ENCODE data around the gene UPF2. TPM values are rescaled to one million over a fixed set of nuclear protein-coding genes. Genes with fewer than 3 reads are reported as not detected.

The UPF2 gene
- total RNA-seq, 4 donors from 2014 or later = 23.7 to 27.3 (median 24.7) TPM

DNA sequence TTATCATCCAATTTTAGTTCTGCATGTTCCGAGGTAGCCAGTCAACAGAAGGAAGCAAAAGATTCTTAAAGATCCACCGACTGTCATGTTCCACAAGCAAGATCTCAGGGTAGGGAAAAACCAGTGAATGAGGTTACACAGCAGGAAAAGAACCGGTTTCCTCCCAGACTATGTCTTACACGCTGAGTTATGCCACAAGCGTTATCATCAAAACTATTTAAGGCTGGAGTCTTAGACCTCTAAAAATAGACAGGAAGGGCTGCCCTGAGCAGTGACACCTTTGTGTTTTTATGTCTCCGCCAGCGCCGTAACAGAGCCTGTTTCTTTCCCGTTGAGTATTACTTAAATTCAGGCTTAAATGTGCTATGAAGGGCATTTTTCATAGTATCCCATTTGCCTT is 171.1 kb downstream of the UPF2 start:
- WGBS, 2 donors = 66 to 69% methylated on average over 9 of the region's 9 CpGs
- DNase-seq (ENCODE audit: low spot score in 2 of 2) = no peak
- H3K4me3 ChIP-seq = no peak overlapping the region
- peak overlapping the region in 2 of 4 donors; percentile 7 to 20 for H3K27ac ChIP-seq
- TF ChIP-seq POLR2A (IDR thresholded peaks at IDR 0.05) (no peak), EP300 (IDR thresholded peaks at IDR 0.05) (no peak), CTCF (IDR thresholded peaks at IDR 0.05) (no peak)
- no peaks in the 10 kb centered on the region for H3K9me3 ChIP-seq
- peaks cover 0 to 36% (median 0%) of the 10 kb centered on the region in 3 donors for H3K36me3 ChIP-seq
- H3K27me3 ChIP-seq = no peaks in the 10 kb centered on the region
- peaks cover 0 to 43% (median 25%) of the 10 kb centered on the region in 4 donors for H3K4me1 ChIP-seq

- Histone ChIP-seq H3K4me1 (peaks cover 0 to 41% (median 21%) of the 10 kb centered on the region in 4 donors), H3K9me3 (no peaks in the 10 kb centered on the region), H3K27me3 (no peaks in the 10 kb centered on the region), H3K27ac (peak overlapping the region in 2 of 4 donors; percentile 7 to 62), H3K4me3 (no peak overlapping the region), H3K36me3 (peaks cover 0 to 41% (median 0%) of the 10 kb centered on the region in 3 donors)
- TF ChIP-seq EP300 (IDR thresholded peaks at IDR 0.05) (no peak), POLR2A (IDR thresholded peaks at IDR 0.05) (no peak), CTCF (IDR thresholded peaks at IDR 0.05) (no peak)
- DNase-seq (ENCODE audit: low spot score in 2 of 2) = no peak
- WGBS, 2 donors = 82 to 85% methylated on average over 7 of the region's 7 CpGs
Observed at GRCh38 chr10:11870900-11871400, 171.7 kb downstream of the UPF2 start.

DNA sequence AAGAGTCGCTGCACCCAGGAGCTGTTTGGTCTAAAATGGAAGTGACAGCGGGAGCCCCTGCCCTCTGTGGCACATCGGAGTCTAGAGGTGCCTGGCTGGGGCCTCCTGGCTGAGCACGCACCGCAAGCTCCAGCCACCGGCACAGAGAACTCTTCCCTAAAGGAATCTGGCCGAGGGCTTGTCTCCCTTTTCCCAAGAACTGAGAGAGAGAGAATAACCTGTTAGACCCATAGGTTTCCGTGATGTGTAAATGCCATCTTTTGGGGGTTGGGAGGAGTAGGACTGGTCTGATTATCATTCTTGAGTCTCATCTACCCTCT is 172.2 kb downstream of the UPF2 start:
- WGBS, 2 donors = 80 to 86% methylated on average over 6 to 8 of the region's 8 CpGs
- H3K4me3 ChIP-seq = no peak overlapping the region
- TF ChIP-seq EP300 (IDR thresholded peaks at IDR 0.05) (no peak), POLR2A (IDR thresholded peaks at IDR 0.05) (no peak), CTCF (IDR thresholded peaks at IDR 0.05) (no peak)
- H3K27ac ChIP-seq = peak overlapping the region in 1 of 4 donors; percentile 62
- peaks cover 0 to 41% (median 0%) of the 10 kb centered on the region in 3 donors for H3K36me3 ChIP-seq
- H3K27me3 ChIP-seq = no peaks in the 10 kb centered on the region
- H3K4me1 ChIP-seq = peaks cover 0 to 35% (median 16%) of the 10 kb centered on the region in 4 donors
- no peak for DNase-seq (ENCODE audit: low spot score in 2 of 2)
- no peaks in the 10 kb centered on the region for H3K9me3 ChIP-seq

Small RNA genes within 50 kb of the gene (small RNA-seq; reads per million reads assigned to genes)
- gene RNU6-1095P = not detected

Other genes starting within 250 kb of the UPF2 start
- gene PROSER2, start 219.5 kb downstream of the UPF2 start, total RNA-seq = 10 to 100 TPM; 71.1 to 98.4 (median 75.6) TPM
- gene DHTKD1, start 26.1 kb upstream of the UPF2 start, total RNA-seq = 10 to 100 TPM; 20.1 to 42.8 (median 29.1) TPM
- 10 to 100 TPM in 3 of 4 donors, 1 to 10 TPM in 1; 9.0 to 12.7 (median 10.9) TPM for gene SEC61A2, start 86.9 kb upstream of the UPF2 start, total RNA-seq
- 10 to 100 TPM; 23.4 to 50.7 (median 41.9) TPM for gene NUDT5, start 153.1 kb upstream of the UPF2 start, total RNA-seq
- 10 to 100 TPM; 32.7 to 80.0 (median 37.7) TPM for gene CDC123, start 153.4 kb upstream of the UPF2 start, total RNA-seq